Muscle of leg (tissue), 11 donors: ENCODE results near the gene GSTM4. TPM values are rescaled to one million over a fixed set of nuclear protein-coding genes. Genes with fewer than 3 reads are reported as not detected.

ENCODE experiments used
- DNase-seq: peaks from one replicate; pipeline ENCODE4 v3.0.0; 2013
- H3K27ac ChIP-seq: one replicate; pipeline ENCODE4 v1.5.1; 2013; ENCODE audit warnings: mild to moderate bottlenecking, low read length, control low read depth
- H3K27me3 ChIP-seq: one replicate; pipeline ENCODE4 v1.6.1; 2013; ENCODE audit warnings: low read length; ENCODE audit not compliant: control insufficient read depth, insufficient read depth
- H3K36me3 ChIP-seq: one replicate; pipeline ENCODE4 v1.6.1; 2013; ENCODE audit warnings: low read length; ENCODE audit not compliant: control insufficient read depth, insufficient read depth
- H3K4me1 ChIP-seq: one replicate; pipeline ENCODE4 v1.6.1; 2013; ENCODE audit warnings: low read length; ENCODE audit not compliant: control insufficient read depth, insufficient read depth
- H3K4me3 ChIP-seq: one replicate; pipeline ENCODE4 v1.5.1; 2013; ENCODE audit warnings: low read length, control low read depth
- H3K9me3 ChIP-seq: replicated peaks from 2 replicates; pipeline ENCODE4 v1.6.1; 2013; ENCODE audit warnings: low read depth, low read length; ENCODE audit not compliant: control insufficient read depth
- WGBS: methylation state at CpG from one replicate; pipeline ENCODE4 v1.1.5; 2013; ENCODE audit warnings: missing lambda C conversion rate; ENCODE audit not compliant: insufficient coverage; 5-methylcytosine and 5-hydroxymethylcytosine counted together
- polyA plus RNA-seq, 8 donors: library from polyadenylated mRNA; unstranded; fragments of 120-200 nt; gene quantifications; one replicate each; pipeline versions ENCODE4 v1.2.1 to v1.2.3, GENCODE V29; 2013; ENCODE audit warnings: inconsistent platforms in 1 of 8, low replicate concordance in 1 of 8; ENCODE audit not compliant: insufficient read length in 8 of 8, insufficient read depth in 1 of 8
- total RNA-seq: library from RNA; stranded (reverse); fragments of 120-200 nt; gene quantifications from one replicate; pipeline ENCODE4 v1.2.4, GENCODE V29; 2013

The GSTM4 gene
- total and polyA plus RNA-seq, 9 donors = 10.8 to 23.9 (median 20.3) TPM

DNA sequence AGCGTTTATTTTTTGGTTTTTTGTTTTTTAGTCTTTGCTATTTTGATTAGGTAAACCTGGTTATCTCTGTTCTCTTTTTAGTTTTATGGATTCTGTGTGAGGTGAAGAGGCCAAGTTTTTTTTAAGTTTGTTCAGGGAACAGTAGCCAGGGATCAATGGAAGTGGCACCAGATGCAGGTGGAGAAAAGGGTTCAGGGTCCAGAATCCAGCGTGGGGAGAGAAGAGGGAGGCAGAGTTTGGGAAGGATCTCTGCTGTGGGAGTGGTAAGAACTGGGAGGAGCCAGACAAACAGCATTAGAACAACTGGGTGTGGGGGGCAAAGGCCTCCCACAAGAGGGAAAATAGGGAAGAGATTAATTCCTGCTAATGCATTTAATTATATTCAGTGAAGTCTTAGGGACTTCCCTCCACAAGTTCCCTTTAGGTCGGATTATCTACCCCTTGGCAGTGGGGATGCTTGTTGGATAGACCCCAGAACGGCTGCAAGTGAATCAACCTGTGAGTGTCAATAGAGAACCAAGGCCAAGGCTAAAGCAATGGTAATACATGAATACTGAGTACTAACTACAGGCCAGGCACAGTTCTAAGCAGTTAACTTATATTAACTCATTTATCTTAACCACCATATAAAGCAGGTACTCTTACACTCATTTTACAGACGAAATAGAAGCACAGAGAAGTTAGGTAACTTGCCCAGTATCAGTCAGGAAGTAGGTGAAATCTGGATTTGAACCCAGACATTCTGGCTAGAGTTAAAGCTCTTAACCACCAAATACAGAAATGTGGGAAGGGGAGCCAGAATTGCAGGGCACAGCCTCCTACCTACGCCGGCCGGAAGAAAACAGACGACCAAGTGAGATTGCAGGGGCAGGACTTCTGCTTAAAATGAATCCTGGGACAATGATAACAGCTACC lies 37.0 kb upstream of the GSTM4 start:
- DNase-seq = no peak
- WGBS = 43% methylated on average over 3 of the region's 9 CpGs
- Histone ChIP-seq H3K9me3 (no peaks in the 10 kb centered on the region), H3K27me3 (no peaks in the 10 kb centered on the region), H3K27ac (peak overlapping the region; percentile 84), H3K4me1 (peaks cover 50% of the 10 kb centered on the region), H3K4me3 (peak overlapping the region; percentile 61), H3K36me3 (no peaks in the 10 kb centered on the region)

DNA sequence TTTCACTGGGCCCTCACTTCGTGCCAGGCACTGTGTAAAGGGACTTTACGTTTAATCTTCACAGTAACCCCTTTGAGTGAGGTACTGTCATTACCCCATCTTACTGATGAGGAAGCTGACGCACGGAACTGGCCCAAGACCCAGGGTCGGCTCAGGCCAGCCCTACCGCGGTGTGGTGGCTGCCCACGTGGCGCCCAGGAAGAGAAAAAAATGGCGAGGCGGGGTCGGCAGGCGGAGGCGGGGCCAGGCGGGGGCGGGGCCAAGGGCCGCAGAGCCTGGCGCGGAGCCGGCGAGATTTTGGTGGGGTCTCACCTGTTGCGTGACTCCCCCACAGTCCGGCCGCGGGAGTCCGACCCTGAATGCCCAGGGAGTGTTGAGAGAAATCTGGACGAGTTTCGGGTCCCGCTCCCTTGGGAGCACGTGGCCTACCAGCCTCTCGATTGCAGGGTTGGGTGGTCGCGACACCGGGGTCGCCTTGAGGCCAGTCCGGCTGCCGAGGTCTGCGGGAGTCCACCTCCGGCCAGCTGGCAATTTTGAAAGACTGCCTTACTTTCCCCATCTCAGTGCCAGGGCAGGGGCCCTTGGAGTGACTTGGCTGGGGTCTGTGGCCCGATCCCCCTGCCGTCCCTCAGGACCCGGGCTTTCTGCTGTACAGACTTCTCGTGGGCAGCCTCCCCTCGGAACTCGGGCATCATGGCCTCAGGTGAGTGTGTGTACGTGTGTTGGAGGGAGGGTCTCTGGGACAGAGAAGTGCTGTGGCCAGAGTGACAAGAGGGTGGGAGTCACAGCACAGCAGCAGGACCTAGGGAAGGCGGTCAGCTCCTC lies 36.1 kb upstream of the GSTM4 start, which contains the start of the genes AMPD2 and GNAT2:
Gene AMPD2, plus strand, starts transcription at position 262 of the 825 bp plus-strand sequence. CDS start 1,339 bp downstream, outside the sequence.
Gene GNAT2, minus strand, starts transcription at position 41 of the 825 bp plus-strand sequence. CDS start 6,746 bp downstream, outside the sequence.
- peaks cover 59% of the 10 kb centered on the region for H3K4me1 ChIP-seq
- peak; percentile 89 for DNase-seq
- WGBS = under 1% methylated on average over 42 of the region's 47 CpGs
- H3K4me3 ChIP-seq = peak within 1 kb of the TSS; percentile 61
- H3K27ac ChIP-seq = peak within 1 kb of the TSS; percentile 90
- no peaks in the 10 kb centered on the region for H3K36me3 ChIP-seq
- no peaks in the 10 kb centered on the region for H3K27me3 ChIP-seq
- H3K9me3 ChIP-seq = no peaks in the 10 kb centered on the region

DNA sequence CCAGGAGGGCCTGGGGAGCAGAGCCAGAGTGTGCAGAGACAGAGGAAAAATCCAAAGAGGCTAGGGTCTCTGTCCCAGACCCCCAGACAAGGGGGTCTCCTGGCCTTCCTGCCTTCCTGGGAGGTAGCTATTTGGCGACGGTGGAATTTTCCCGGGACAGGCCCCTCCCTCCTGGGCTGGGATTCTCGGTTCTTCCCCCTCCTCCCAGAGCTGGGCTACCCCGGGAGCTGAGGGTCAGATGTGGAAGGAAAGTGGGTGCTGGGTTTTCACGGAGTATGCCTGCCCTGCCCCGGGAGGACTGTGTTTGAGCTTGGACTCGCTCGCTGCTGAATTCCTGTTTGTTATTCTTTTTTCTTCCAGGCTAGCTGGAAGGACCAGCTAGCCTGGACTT lies 35.5 kb upstream of the GSTM4 start:
- WGBS = 0% methylated on average over 5 of the region's 9 CpGs
- H3K36me3 ChIP-seq = no peaks in the 10 kb centered on the region
- peak; percentile 83 for DNase-seq
- no peaks in the 10 kb centered on the region for H3K9me3 ChIP-seq
- H3K4me3 ChIP-seq = peak overlapping the region; percentile 61
- H3K27ac ChIP-seq = peak overlapping the region; percentile 90
- H3K27me3 ChIP-seq = no peaks in the 10 kb centered on the region
- H3K4me1 ChIP-seq = peaks cover 65% of the 10 kb centered on the region

GRCh38 chr1:109620841-109621286 lies 35.0 kb upstream of the GSTM4 start:
- Histone ChIP-seq H3K27ac (peak overlapping the region; percentile 90), H3K9me3 (no peaks in the 10 kb centered on the region), H3K27me3 (no peaks in the 10 kb centered on the region), H3K4me3 (peak overlapping the region; percentile 61), H3K4me1 (peaks cover 70% of the 10 kb centered on the region), H3K36me3 (peaks cover 3% of the 10 kb centered on the region)
- WGBS = under 1% methylated on average over 15 of the region's 18 CpGs
- DNase-seq = peak; percentile 98

DNA sequence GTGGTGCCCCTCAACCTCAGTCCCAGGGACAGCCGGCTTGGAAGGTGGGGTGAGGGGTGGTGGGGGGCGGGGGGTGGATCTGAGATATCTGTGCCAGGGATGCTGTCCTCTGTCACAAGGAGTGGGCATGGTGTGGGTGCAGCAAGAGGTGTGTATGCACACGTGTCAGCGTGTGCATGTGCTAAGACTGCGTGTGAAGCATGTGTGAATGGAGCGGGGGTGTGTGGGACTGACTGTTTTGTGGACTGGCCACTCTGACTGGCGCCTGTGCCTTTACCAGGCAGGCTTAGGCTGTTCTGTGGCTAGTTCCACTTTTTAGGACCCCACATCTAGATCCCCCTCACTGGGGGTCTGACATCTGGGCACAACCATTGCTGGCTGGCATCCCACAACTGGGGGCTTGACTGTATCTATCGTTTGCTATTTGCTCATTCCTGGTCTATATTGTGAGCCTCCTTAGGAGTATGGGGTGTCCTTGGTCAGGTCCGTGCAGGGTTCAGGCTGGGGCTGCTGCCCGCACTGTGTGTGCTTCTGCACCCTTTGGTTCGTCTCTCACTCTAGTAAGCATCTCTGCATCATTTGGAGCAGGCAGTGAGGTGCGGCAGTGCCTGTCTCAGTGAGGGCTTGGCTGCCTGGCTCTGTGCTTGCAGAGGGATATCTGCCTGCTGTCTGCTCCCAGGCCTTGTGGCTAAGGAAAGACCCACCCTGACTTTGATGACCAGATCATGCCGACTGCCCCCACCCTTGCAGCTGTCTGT lies 34.3 kb upstream of the GSTM4 start:
- H3K4me3 ChIP-seq = peak overlapping the region; percentile 61
- 34% methylated on average over 9 of the region's 13 CpGs for WGBS
- peaks cover 9% of the 10 kb centered on the region for H3K36me3 ChIP-seq
- no peaks in the 10 kb centered on the region for H3K9me3 ChIP-seq
- no peaks in the 10 kb centered on the region for H3K27me3 ChIP-seq
- peaks cover 74% of the 10 kb centered on the region for H3K4me1 ChIP-seq
- peak overlapping the region; percentile 90 for H3K27ac ChIP-seq
- DNase-seq = no peak

DNA sequence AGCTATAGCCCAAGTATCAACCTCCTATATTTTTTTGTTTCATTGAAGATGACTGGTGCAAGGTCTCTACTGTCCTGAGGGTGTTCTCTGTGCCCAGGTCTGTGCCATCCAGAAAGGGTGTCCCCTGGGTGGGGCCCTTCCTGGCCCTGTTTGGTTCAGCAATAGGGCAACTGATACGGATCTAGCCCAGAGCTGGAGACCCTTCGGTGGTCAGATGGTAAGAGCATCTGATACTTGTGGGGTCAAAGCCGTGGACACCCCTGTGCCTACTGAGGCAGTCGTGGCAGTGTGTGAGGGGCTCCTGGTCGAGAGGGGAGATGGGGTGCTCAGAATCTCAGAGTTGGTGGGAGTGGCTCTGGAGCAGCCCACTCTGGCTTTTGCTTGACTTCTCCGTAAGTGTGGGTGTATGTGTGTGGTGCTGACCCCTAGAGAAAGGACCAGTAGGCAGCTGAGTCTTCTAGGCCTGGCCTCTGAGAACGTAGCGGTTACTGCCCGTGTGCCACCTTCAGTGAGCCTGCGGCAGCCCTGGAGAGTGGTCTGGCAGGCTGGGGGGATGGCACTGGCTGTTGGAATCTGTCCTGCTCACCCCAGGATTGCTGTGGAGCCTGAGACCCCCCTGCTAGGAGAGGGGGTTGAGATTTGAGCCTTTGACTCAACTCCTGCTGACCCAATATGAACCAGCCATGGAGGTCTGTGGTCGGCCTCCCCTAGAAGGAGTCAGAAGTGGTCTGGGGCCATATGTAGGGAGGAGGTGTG lies 33.6 kb upstream of the GSTM4 start:
- no peak for DNase-seq
- H3K27ac ChIP-seq = no peak overlapping the region
- H3K4me1 ChIP-seq = peaks cover 74% of the 10 kb centered on the region
- WGBS = 74% methylated on average over 10 of the region's 11 CpGs
- H3K27me3 ChIP-seq = no peaks in the 10 kb centered on the region
- peaks cover 17% of the 10 kb centered on the region for H3K36me3 ChIP-seq
- H3K4me3 ChIP-seq = no peak overlapping the region
- no peaks in the 10 kb centered on the region for H3K9me3 ChIP-seq

GRCh38 chr1:109622895-109623294 lies 33.0 kb upstream of the GSTM4 start:
- no peak for DNase-seq
- WGBS = 86% methylated on average over 1 of the region's 3 CpGs
- Histone ChIP-seq H3K9me3 (no peaks in the 10 kb centered on the region), H3K4me1 (peaks cover 74% of the 10 kb centered on the region), H3K4me3 (no peak overlapping the region), H3K27me3 (no peaks in the 10 kb centered on the region), H3K27ac (no peak overlapping the region), H3K36me3 (peaks cover 22% of the 10 kb centered on the region)

DNA sequence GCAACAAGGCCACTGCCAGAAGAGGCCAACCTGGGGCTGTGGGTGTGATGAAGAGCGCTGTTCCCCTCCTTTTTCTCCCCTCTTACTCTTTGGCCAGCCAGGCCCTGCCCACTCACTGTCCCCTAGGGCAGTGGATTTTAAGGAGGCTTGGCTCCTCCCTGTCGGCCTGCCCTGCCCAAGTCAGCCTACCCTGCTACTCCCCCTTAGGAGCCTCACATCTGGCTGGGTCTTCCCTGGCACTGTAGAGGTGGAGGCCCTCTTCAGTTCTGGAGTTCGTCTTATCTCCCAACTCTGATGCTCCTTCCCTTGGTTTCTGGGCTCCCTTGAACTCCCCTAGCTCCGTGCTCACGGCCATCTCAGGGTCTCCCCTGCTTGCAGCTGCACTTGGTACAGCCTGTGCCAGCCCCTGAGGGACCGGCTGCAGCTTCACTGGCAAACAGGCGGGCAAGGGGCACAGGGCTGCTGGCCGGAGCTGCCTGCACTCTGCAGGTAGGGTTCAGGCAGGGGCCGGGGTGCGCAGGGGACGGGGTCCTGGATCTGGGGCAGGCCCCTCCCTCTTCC lies 32.2 kb upstream of the GSTM4 start:
- WGBS = 46% methylated on average over 8 of the region's 11 CpGs
- Histone ChIP-seq H3K27ac (peak overlapping the region; percentile 49), H3K4me3 (no peak overlapping the region), H3K4me1 (peaks cover 73% of the 10 kb centered on the region), H3K27me3 (no peaks in the 10 kb centered on the region), H3K9me3 (no peaks in the 10 kb centered on the region), H3K36me3 (peaks cover 30% of the 10 kb centered on the region)
- no peak for DNase-seq
